HFFc6 (cell line): ENCODE data around the gene CXCR5. TPM values are rescaled to one million over a fixed set of nuclear protein-coding genes. Genes with fewer than 3 reads are reported as not detected.

Source experiments
- DNase-seq: peaks from one replicate; pipeline ENCODE4 v3.0.0-alpha.2; 2018
- H3K27ac Mint-ChIP-seq: 2 replicates; pipeline ENCODE4 v1.8.0; 2020; ENCODE audit warnings: mild to moderate bottlenecking, mixed read lengths
- H3K27me3 Mint-ChIP-seq: 2 replicates; pipeline ENCODE4 v1.8.0; 2021; ENCODE audit warnings: mild to moderate bottlenecking, moderate library complexity, mixed read lengths; ENCODE audit not compliant: insufficient read depth
- H3K36me3 Mint-ChIP-seq: 2 replicates; pipeline ENCODE4 v1.8.0; 2021; ENCODE audit warnings: low read depth, mixed read lengths
- H3K4me1 Mint-ChIP-seq: 2 replicates; pipeline ENCODE4 v1.8.0; 2020; ENCODE audit warnings: low read depth, mixed read lengths
- H3K4me3 Mint-ChIP-seq: 2 replicates; pipeline ENCODE4 v1.8.0; 2020; ENCODE audit warnings: mild to moderate bottlenecking, moderate library complexity, mixed read lengths
- H3K9me3 Mint-ChIP-seq: 2 replicates; pipeline ENCODE4 v1.8.0; 2020; ENCODE audit warnings: mild to moderate bottlenecking, mixed read lengths
- CTCF ChIP-seq: fragments of 200-600 bp; sonication (generic); IDR thresholded peaks from 2 replicates; pipeline ENCODE4 v1.5.0; 2021; ENCODE audit warnings: antibody characterized with exemption, mild to moderate bottlenecking
- total RNA-seq, 6 experiments: library from RNA; stranded (reverse); fragmentation: NEBNext Ultra II Directional; extraction: Animal tissue kit (Norgen Biotek cat#: 25700); gene quantifications; 2 replicates in 1 of 6; 3 replicates in 5 of 6; pipeline ENCODE4 v1.2.3, GENCODE V29; 2021

Gene CXCR5
- total RNA-seq, 6 experiments from 2014 or later: 0.06 TPM; not detected in 5

DNA sequence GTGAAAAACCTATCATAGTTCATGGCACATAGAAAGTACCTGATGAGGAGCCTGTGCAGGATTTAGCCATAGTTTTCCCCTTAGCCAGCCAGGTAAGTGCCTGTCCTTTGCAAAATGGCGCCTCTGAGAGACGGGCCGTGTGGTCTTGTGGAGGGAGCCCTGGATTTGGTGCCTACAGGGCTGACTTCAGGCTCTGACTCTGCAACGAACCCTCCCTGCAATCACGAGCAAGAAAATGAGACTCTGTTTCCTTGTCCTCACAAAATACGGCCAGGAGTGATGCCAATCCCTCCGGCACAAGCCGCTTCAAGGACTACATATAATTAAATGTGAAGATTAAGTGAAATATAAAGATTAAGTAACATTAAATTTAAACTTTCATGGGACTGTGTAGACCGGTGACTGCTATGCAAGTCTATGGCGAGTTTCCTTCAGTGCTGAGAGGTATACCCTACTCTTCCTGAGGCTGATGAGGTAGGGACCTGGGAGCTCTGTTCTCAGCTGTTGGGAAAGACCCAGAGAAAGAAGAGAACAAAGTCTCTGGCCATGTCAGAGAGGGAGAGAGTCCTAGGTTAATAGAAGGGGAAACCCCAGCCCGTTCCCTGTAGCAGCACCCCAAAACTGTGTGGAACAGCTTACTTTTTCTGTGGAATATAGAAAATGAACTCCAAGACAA, 6.1 kb upstream of the CXCR5 start:
- TF ChIP-seq CTCF: no peak
- no peaks in the 10 kb centered on the region for H3K36me3 Mint-ChIP-seq
- no peaks in the 10 kb centered on the region for H3K9me3 Mint-ChIP-seq
- no peak overlapping the region for H3K27ac Mint-ChIP-seq
- no peak for DNase-seq
- peaks cover 15% of the 10 kb centered on the region for H3K4me1 Mint-ChIP-seq
- no peak overlapping the region for H3K4me3 Mint-ChIP-seq
- peaks cover 7% of the 10 kb centered on the region for H3K27me3 Mint-ChIP-seq

DNA sequence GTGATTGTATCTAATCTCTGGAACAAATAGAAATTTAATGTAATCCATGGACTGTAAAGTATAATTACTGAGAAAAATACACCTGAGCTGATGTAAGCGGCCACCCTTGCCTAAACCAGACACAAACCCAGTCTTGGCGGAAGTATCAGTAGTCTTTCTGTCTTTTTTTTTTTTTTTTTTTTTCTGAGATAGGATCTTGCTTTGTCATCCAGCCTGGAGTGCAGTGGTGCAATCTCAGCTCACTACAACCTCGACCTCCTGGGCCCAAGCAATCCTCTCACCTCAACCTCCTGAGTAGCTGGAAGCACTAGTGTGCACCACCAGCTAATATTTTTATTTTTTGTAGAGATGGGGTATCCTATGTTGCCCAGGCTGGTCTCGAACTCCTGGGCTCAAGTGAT, 5.5 kb upstream of the CXCR5 start:
- Mint-ChIP-seq H3K4me1 (peaks cover 17% of the 10 kb centered on the region), H3K9me3 (no peaks in the 10 kb centered on the region), H3K36me3 (no peaks in the 10 kb centered on the region), H3K27me3 (peaks cover 7% of the 10 kb centered on the region), H3K27ac (no peak overlapping the region), H3K4me3 (no peak overlapping the region)
- no peak for DNase-seq
- no peak for TF ChIP-seq CTCF

- Mint-ChIP-seq H3K4me3 (no peak overlapping the region), H3K9me3 (no peaks in the 10 kb centered on the region), H3K27me3 (peaks cover 5% of the 10 kb centered on the region), H3K27ac (no peak overlapping the region), H3K4me1 (peaks cover 20% of the 10 kb centered on the region), H3K36me3 (no peaks in the 10 kb centered on the region)
- no peak for DNase-seq
- no peak for TF ChIP-seq CTCF
Observed at GRCh38 chr11:118881228-118881627, 2.5 kb upstream of the CXCR5 start.

DNA sequence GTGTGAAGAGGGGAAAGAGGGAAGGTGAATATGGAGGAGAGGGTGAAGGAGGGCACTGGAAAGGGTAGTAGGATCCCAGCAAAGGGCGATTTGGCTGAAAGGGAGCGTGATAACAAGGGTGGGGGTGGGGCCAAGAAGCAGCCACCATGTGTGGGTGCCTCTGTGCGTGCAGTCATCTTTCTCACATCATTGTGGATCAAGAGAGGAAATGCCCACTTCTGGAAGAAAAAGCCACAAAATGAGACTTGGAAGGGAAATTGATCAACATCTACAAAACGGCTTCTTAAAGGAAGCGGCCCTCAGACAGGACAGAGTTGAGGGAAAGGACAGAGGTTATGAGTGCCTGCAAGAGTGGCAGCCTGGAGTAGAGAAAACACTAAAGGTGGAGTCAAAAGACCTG, 1.2 kb upstream of the CXCR5 start:
- DNase-seq: no peak
- Mint-ChIP-seq H3K4me3 (no peak overlapping the region), H3K4me1 (peaks cover 29% of the 10 kb centered on the region), H3K36me3 (no peaks in the 10 kb centered on the region), H3K27ac (no peak overlapping the region), H3K9me3 (no peaks in the 10 kb centered on the region), H3K27me3 (peaks cover 5% of the 10 kb centered on the region)
- no peak for TF ChIP-seq CTCF

GRCh38 chr11:118883004-118883367, 706 bp upstream of the CXCR5 start:
- H3K27ac Mint-ChIP-seq: no peak overlapping the region
- H3K36me3 Mint-ChIP-seq: no peaks in the 10 kb centered on the region
- peaks cover 34% of the 10 kb centered on the region for H3K4me1 Mint-ChIP-seq
- H3K9me3 Mint-ChIP-seq: no peaks in the 10 kb centered on the region
- peaks cover 5% of the 10 kb centered on the region for H3K27me3 Mint-ChIP-seq
- no peak for DNase-seq
- no peak overlapping the region for H3K4me3 Mint-ChIP-seq
- no peak for TF ChIP-seq CTCF

DNA sequence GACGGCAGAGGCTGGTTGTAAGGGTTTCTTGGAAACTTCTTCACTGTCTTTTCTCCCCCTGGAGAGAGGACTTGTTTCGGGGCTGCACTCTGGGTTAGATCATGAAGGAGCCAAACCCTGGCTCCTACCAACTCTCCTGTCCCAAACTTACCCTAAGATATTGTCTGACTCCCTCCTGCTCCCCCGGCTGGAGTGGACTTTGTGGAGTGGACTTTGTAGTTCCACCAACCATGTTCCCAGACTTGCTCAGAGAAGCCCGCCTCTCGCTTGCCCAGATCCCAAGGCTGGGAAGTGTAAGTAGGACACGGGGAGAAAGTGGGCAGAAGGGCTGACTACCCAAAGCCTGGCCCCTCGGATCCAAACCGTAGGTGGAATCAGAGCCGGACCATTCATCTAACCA, 1.2 kb downstream of the CXCR5 start:
- TF ChIP-seq CTCF: no peak
- H3K9me3 Mint-ChIP-seq: no peaks in the 10 kb centered on the region
- H3K27me3 Mint-ChIP-seq: peaks cover 5% of the 10 kb centered on the region
- peaks cover 52% of the 10 kb centered on the region for H3K4me1 Mint-ChIP-seq
- H3K4me3 Mint-ChIP-seq: no peak overlapping the region
- no peaks in the 10 kb centered on the region for H3K36me3 Mint-ChIP-seq
- no peak overlapping the region for H3K27ac Mint-ChIP-seq
- DNase-seq: no peak
